HG03108 (cell line): ENCODE data around the gene NCAPD2.
A peak's percentile ranks its signal among the peaks of the same experiment; 100 is the strongest.
"Not testable (repeated sequence)": the region's sequence is repeated elsewhere in the genome, so short reads cannot be mapped to it uniquely, and the experiment has no call there.

ENCODE experiments used
- ATAC-seq: cut with Tn5 transposase; IDR thresholded peaks from one replicate; pipeline ENCODE4 v1.9.1; 2021; ENCODE audit warnings: moderate library complexity; ENCODE audit not compliant: unreplicated experiment

Gene NCAPD2

DNA sequence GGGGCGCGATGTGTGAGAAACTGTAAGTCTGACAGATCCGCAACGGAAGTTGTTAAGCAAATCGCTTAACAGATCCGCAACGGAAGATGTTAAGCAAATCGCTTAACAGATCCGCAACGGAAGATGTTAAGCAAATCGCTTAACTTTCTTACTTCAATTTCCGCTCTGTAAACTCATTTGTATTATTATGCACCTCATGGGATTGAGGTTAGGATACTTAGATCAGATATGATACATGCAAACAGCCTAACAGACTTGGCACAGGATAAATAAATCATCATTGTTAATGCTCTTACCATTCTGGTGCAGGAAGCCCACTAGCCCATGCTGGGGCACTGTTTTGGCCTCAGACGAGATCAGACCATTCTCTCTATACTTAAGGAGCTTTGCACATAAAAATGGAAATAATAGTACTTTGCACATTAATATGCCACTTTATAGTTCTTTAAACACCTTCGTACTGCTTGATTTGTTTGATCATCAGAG is 399 bp downstream of the NCAPD2 start:
- ATAC-seq: no peak

DNA sequence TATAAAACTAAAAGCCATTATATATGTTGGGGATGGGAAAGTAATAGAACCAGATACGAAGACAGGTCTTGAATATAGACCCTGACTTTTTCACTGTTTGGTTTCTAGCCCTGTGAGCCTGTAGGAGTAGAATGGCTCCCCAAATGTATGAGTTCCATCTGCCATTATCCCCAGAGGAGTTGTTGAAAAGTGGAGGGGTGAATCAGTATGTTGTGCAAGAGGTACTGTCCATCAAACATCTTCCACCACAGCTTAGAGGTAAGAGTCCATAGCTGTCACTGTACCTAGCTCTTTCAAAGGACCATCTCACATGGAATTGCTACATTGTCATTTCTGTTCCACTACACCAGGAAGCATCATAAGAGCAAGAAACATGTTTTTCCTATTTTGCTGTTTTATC is 1.1 kb downstream of the NCAPD2 start:
- no peak for ATAC-seq

DNA sequence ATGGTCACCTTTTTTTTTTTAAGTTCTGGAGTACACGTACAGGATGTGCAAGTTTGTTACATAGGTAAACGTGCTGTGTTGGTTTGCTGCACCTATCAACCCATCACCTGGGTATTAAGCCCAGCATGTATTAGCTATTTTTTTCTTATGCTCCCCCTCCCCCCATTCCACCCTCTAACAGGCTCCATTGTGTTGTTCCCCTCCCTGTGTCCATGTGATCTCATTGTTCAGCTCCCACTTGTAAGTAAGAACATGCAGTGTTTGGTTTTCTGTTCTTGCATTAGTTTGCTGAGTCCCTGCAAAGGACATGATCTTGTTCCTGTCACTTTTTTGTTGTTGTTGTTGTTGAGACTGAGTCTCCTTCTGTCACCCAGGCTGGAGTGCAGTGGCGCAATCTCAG is 3.4 kb downstream of the NCAPD2 start:
- not testable (repeated sequence) for ATAC-seq

DNA sequence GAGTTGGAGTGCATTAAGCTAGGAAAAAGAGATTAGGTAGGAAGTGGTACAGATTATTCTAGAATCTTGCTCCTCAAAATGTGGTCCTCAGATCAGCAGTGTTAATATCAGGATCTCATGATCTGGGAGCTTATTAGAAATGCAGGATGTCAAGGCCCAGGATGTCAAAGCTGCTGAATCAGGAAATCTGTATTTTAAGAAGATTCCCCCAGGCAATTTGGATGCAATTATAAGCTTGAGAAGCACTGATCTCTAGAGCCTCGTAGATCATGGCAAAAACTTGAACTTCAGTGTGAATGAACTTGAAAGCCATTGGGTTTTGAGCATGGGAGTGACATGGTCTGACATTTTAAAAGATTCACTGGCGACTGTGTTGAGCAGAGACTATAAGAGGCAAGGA is 6.6 kb downstream of the NCAPD2 start:
- ATAC-seq: no peak

DNA sequence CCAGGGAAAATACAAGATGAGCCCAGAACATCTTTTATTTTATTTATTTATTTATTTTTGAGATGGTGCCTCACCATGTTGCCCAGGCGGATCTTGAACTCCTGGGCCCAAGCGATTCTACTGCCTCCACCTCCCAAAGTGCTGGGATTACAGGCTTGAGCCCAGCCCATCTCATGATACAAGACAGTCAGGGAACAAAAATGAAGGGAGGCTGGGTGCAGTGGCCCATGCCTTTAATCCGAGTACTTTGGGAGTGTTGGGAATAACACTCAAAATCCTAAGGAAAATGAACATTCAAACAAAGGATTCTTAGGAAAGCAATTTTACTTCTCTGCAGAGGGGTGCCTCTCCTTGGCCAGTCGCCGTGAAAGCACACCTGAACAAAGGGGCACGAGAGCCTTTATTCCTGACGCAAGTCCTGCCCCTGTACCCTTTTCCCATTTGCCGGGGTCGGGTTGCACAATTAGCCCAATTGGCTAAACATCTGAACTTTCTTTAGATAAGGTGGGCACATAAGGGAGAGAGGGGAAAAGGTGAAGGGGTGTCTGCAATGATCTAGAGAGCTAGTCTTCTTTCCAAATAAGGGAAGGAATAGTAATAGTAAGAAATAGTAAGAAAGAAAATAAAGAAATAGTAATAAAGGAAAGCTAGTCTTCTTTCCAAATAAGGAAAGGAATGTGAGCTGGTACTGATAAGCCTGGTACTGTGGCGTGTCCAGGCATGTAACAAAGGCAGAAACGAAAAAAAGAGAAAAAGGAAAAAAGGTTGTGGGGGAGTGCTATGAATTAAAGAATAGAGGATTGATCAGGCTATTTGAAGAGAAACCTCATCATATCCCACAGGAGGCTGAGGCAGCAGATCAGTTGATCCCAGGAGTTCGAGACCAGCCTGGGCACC is 13.4 kb downstream of the NCAPD2 start:
- no peak for ATAC-seq

DNA sequence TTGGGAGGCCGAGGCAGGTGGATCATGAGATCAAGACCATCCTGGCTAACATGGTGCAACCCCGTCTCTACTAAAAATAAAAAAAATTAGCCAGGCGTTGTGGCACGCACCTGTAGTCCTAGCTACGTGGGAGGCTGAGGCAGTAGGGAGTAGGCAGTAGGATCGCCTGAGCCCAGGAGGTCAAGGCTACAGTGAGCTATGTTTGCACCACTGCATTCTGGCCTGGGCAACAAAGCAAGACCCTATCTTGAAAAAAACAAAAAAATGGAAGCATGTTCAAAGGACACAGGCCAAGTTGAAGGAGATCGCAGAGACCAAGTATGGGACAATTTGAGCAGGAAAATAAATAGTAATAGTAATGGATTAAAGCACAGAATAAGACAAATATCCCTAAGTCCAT is 14.2 kb downstream of the NCAPD2 start:
- ATAC-seq: no peak

DNA sequence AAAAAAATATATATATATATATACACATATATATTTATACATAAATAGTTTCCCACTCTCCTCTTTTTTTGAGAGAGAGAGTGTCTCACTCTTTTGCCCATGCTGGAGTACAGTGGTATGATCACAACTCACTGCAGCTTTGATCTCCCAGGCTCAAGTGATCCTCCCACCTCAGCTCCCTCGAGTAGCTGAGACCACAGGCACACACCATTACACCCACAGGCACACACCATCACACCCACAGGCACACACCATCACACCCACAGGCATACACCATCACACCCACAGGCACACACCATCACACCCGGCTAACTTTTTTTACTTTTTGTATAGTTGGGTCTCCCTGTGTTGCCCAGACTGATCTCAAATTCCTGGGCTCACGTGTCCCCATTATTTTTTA is 26.3 kb downstream of the NCAPD2 start:
- ATAC-seq: no peak

DNA sequence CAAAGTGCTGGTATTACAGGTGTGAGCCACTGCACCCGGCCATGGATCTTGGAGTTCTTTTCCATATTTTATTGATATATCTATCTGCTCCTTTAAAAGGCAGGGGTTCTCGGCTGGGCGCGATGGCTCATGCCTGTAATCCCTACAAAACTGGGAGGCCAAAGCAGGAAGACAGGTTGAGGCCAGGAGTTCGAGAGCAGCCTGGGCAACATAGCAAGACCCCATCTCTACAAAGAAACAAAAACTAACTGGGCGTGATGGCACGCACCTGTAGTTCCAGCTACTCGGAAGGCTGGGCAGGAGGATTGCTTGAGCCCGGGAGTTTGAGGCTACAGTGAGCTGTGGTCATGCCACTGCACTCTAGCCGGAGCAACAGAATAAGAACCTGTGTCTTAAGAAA is 28.3 kb downstream of the NCAPD2 start:
- ATAC-seq: no peak

DNA sequence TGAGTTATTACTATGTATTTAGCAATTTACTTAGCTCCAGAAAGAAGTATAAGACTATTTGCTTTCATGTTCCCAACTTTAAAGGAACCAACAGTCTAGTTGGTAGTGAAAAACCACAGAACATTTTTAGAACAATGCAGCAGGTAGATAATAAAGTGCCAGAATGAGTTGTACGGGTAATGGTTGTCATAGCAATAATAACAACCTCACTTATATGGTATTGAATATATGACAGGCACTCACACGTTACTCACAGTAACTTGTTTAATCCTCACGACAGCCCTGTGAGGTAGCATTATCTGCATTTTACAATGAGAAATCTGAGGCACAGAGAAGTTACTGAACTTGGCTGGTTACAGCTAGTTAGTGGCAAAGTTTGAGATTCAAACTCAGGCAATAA is 29.8 kb downstream of the NCAPD2 start:
- ATAC-seq: no peak

DNA sequence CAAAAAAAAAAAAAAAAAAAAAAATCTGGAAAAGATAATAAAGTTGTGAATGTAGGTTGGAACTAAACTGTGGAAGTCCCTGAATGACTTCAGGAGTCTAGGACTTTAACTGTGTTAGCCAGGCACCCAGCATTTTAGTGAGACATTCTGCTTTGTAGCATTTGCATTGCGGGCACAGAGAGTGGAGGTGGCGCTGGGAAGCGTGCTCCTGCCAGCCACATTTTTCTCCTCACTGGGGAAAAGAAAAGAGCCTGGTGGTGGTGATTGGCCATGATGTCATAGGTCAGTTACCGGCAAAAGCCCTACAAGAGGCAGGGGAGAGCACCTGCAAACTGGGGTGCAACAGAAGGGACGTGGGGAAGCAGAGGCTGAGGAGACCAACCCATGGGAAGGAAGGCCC is 30.7 kb downstream of the NCAPD2 start:
- no peak for ATAC-seq

DNA sequence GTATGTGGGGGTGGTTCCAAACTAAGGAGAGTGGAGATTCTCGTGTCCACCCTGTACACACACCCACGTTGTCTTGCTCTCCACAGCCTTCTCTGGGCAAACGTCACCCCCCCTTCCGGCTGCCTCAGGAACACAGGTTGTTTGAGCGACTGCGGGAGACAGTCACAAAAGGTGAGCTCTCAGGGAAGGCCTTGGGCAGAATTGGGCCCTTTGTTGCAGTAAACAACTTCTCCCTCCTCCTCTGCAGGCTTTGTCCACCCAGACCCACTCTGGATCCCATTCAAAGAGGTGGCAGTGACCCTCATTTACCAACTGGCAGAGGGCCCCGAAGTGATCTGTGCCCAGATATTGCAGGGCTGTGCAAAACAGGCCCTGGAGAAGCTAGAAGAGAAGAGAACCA is 32.3 kb downstream of the NCAPD2 start:
- ATAC-seq: no peak

DNA sequence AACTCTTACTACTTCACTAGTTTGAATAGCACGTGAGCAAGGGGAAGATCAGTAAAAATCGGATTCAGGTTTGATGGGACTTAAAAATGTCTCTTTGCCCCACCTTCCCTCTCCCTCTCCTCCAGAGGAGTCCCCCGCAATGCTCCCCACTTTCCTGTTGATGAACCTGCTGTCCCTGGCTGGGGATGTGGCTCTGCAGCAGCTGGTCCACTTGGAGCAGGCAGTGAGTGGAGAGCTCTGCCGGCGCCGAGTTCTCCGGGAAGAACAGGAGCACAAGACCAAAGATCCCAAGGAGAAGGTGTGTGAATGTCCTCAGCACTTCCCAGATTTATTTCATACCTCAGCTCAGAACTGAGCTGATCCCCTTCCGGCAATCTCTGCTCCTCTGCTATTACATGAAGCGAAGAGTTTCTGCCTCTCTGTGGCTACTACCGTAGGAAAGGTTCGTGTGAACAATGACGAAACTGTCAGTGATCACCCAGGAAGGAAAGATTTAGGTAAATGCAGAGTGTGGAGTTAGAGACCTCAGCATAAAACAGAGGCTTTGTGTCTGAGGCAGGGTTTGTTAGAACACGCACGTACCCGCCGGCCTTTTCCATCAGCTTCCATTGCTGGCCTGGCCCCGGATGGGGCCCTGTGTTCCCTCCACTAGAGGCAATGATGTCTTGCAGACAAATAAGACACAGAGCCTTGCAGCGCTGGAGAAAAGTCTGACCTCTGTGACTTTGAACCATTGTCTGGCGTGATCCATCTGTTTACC is 33.0 kb downstream of the NCAPD2 start:
- ATAC-seq: no peak

DNA sequence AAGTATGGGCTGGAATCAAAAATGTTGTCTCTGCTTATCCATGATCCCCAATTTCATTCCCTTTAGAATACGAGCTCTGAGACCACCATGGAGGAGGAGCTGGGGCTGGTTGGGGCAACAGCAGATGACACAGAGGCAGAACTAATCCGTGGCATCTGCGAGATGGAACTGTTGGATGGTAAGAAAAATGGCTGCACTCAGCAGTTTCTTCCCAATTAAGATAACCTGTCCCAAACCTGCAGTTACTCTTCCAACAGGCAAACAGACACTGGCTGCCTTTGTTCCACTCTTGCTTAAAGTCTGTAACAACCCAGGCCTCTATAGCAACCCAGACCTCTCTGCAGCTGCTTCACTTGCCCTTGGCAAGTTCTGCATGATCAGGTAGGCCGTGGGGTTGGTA is 33.8 kb downstream of the NCAPD2 start:
- no peak for ATAC-seq

DNA sequence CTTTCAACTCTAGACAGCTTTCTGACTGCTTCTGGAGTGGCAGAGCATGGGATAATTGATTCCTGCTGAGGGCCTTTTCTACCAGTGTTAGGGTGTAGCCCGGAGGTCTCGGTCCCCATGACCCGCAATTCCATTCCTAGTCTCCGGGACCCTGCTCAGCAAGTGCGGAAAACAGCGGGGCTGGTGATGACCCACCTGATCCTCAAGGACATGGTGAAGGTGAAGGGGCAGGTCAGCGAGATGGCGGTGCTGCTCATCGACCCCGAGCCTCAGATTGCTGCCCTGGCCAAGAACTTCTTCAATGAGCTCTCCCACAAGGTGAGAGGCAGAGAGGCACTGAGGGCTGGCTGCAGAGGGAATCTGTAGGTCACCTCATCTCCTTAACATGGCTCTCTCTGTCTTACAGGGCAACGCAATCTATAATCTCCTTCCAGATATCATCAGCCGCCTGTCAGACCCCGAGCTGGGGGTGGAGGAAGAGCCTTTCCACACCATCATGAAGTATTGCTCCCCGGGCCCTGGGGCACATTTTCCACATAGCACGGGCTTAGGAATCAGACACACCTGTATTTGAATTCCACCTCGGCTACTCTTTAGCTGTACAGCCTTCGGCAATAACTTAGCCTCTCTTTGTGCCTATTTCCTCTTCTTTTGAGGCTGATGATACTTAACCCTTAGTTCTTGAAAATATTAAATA is 34.8 kb downstream of the NCAPD2 start:
- ATAC-seq: no peak

DNA sequence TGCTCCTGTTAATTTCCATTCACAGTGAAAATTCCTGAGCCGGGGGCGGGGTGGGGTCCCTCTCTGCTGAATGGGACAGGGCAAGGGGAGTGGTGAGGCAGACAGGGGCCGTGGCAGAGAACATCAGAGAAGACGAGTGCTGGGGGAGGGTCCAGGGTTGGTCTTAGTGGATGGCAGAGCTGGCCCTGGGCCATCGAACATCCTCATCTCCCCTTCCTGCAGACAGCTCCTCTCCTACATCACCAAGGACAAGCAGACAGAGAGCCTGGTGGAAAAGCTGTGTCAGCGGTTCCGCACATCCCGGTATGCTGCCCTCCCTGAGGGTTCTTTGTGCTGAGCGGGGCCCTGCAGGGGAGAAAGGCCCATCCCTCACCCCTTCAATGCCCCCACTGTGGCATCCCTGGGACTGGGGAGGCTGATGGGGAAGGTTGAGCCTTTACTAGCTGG is 35.4 kb downstream of the NCAPD2 start:
- no peak for ATAC-seq

DNA sequence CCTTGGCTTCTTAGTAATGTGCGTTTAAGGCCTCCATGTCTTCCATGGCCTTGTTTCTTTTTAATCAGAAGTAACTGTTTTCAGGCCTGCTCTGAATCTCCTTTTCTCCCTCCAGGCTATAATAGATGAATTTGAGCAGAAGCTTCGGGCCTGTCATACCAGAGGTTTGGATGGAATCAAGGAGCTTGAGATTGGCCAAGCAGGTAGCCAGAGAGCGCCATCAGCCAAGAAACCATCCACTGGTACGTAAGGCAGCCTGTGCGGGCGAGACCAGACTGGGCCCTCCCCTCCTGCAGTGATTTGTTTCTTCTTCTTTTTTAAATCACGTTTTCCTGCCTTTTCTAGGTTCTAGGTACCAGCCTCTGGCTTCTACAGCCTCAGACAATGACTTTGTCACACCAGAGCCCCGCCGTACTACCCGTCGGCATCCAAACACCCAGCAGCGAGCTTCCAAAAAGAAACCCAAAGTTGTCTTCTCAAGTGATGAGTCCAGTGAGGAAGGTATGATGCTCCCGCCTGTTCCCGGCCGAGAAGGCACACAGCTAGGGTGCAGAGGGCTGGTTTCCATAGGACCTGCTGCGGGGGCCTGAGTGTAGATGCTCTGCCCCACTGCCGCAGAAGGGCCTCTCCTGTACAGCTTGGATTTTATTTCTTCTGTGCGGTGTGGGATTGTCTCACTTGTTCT is 36.8 kb downstream of the NCAPD2 start:
- ATAC-seq: no peak

DNA sequence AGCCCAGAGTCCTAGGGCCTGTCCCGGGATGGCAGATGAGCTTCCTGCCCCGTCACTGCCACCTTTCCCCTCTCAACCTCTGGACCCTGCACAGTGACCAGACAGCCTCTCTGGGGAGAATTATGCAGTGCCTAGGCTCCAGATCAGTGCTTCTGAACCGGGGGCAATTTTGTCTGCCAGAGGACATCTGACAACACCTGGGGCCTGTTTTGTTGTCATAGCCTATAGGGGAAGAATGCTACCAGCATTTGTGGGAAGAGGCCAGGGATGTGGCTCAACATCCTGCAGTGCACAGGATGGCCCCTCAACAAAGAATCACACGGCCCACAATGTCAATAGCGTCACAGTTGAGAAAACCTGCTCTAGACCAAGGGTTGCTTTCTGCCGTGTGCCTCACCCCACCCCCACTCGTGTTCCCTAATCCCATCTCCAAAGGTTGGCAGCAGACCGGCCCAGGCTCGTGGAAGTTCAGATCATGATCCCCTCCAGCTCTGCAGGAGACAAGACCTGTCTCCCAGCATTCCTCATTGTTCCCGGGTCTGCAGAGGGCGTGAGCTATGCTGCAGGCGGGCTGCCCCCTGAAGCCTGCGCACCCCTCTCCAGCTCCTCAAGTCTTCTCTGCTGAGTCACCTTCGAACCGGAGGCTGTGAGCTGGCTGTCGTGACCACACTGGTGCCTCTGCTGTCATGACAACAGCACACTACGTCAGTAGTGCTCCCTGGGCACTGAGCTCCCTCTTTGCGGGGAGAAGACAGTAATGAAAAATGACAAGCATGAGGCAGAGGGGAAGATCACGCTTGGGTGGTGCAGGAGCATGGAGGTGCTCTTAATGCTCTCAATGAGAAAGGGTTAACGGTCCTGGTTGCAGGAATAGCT is 38.4 kb downstream of the NCAPD2 start:
- ATAC-seq: peak; percentile 24

DNA sequence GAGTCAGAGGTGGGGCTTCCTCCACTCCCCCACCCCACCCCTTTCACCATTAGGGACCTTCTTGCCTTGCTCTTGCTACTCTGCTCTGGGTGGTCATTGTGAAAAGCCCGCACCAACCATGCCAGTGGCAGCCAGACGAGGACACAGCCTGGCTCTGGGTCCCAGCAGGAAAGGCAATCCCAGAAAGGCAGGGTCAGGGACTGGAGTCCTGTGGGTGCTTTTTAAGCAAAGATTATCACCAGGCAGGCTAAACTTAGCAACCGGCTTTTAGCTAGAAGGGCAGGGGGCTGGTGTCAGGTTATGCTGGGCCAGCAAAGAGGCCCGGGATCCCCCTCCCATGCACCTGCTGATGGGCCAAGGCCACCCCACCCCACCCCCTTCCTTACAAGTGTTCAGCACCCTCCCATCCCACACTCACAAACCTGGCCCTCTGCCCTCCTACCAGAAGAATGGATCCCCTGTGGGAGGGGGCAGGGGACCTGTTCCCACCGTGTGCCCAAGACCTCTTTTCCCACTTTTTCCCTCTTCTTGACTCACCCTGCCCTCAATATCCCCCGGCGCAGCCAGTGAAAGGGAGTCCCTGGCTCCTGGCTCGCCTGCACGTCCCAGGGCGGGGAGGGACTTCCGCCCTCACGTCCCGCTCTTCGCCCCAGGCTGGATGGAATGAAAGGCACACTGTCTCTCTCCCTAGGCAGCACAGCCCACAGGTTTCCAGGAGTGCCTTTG is 39.2 kb downstream of the NCAPD2 start:
- peak; percentile 15 for ATAC-seq

DNA sequence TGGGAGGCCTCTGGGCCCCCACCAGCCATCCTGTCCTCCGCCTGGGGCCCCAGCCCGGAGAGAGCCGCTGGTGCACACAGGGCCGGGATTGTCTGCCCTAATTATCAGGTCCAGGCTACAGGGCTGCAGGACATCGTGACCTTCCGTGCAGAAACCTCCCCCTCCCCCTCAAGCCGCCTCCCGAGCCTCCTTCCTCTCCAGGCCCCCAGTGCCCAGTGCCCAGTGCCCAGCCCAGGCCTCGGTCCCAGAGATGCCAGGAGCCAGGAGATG is 39.7 kb downstream of the NCAPD2 start:
- peak; percentile 3 for ATAC-seq
